GM12873 (cell line): ENCODE data around the gene ASB14.

Experiments used
- CTCF ChIP-seq: IDR thresholded peaks from 2 replicates; pipeline ENCODE4 v1.5.1; 2012; ENCODE audit warnings: low read depth, mild to moderate bottlenecking, moderate library complexity, low read length, control low read depth; ENCODE audit not compliant: insufficient read depth; ENCODE audit errors: missing control alignments

The ASB14 gene

DNA sequence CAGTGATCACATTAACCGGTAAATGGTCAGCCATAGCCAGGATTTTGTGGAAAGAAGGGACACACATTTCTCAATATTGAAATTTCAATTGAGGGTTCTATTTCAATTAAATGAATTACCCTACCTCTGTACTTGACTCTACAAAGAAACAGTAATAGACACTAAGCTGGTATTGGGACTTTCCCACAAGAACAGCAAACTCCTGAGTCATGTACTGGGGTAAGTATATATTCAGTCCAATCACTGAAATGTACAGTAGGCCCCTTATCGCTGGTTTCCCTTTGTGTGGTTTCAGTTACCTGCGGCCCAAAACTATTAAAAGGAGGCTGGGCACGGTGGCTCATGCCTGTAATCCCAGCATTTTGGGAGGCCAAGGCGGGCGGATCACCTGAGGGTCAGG, 17.6 kb downstream of the ASB14 start:
- TF ChIP-seq CTCF = no peak

GRCh38 chr3:57268416-57268815, 24.1 kb downstream of the ASB14 start:
- no peak for TF ChIP-seq CTCF

DNA sequence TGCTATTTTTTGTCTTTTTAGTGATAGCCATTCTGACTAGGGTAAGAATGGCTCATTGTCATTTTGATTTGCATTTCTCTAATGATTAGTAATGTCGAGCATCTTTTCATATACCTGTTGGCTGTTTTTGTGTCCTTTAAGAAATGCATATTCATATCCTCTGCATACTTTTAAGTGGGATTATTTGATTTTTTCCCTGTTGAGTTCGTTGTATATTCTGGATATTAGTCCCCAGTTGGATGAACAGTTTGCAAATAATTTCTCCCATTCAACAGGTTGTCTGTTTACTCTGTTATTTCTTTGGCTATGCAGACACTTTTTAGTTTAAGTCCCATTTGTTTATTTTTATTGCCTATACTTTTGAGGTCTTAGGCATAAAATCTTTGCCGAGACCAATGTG, 30.6 kb downstream of the ASB14 start:
- TF ChIP-seq CTCF = no peak

DNA sequence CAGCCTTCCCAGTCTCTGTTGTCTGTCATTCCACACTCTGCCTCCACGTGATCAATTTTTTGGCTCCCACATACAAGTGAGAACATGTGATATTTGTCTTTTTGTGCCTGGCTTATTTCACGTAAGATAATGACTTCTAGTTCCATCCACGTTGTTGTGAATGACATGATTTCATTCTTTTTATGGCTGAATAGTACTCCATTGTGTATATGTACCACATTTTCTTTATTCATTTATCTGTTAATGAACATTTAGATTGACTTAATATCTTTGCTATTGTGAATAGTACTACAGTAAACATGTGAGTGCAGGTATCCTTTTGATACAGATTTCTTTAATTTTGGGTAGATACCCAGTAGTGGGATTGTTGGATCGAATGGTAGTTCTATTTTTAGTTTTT, 31.4 kb downstream of the ASB14 start:
- no peak for TF ChIP-seq CTCF

GRCh38 chr3:57257678-57258077, 34.8 kb downstream of the ASB14 start:
- TF ChIP-seq CTCF = no peak

DNA sequence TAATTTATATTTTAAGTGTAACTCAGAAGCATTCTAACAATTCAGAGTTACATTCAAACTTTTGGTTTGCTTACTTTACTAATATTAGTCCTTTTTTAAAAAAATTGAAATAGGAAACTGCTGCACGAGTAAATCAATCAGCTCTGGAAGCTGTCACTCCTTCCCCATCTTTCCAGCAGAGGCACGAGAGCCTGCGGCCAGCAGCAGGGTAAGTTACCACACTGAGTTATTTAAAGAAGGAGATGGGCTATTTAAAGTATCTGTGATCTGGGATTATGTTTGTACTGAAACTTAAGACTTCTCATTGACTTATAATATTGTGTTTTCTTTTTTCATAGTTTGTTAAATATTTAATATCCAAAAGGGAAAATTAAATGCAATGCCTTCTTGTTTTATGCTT, 35.6 kb downstream of the ASB14 start:
- no peak for TF ChIP-seq CTCF

DNA sequence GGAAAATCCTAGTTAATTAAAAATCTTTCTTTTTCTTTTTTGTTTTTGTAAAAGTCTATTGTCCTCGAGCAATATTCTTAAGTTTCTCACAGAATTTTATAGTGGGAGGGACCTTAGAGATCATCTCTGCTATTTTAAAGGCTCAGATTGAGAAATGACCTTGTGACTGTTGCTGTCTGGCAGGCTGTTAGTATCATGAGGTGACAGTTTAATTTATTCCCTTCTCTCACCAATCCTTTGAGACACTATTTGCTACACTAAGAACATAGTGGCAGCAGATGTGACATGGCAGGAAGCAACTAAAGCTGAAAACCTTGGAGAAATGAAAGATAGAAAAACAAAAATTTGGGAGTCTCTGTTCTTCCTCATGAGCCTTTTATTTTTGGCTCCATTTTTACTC, 40.1 kb downstream of the ASB14 start:
- no peak for TF ChIP-seq CTCF

GRCh38 chr3:57244946-57245345, 47.5 kb downstream of the ASB14 start:
- no peak for TF ChIP-seq CTCF
